ENCODE measurements around the gene SLC6A12.

GRCh38 chr12:202081-202731, 11.8 kb downstream of the SLC6A12 start:
- no peak for TF ChIP-seq CTCF (IDR thresholded peaks at IDR 0.05 in 4 of 5, conservative IDR thresholded peaks at IDR 0.05 in 1 of 5)
- TF ChIP-seq POLR2A (IDR thresholded peaks at IDR 0.05) = no peak

All from gastrocnemius medialis (tissue), 4 donors.